Stimulated activated memory B cell treated with anti-CD40 and anti-IgM and Interleukin-4, amounts not matched to agents 10 μg/mL and 1 μg/mL and 100 μg/mL, for 72 hours (primary cell): Measurements from ENCODE around the gene CPPED1.

ENCODE experiments used
- ATAC-seq: fragments of 150-1000 bp; cut with Tn5 transposase; 2 replicates; pipeline ENCODE4 v1.10.0; 2021
- H3K27ac Mint-ChIP-seq: one replicate; pipeline ENCODE4 v1.8.0; 2022; ENCODE audit warnings: mild to moderate bottlenecking, mixed read lengths
- H3K27me3 Mint-ChIP-seq: one replicate; pipeline ENCODE4 v1.8.0; 2022; ENCODE audit warnings: mixed read lengths
- H3K36me3 Mint-ChIP-seq: one replicate; pipeline ENCODE4 v1.8.0; 2022; ENCODE audit warnings: mixed read lengths
- H3K4me1 Mint-ChIP-seq: one replicate; pipeline ENCODE4 v1.8.0; 2022; ENCODE audit warnings: mixed read lengths
- H3K4me3 Mint-ChIP-seq: one replicate; pipeline ENCODE4 v1.8.0; 2022; ENCODE audit warnings: mild to moderate bottlenecking, moderate library complexity, mixed read lengths
- H3K9me3 Mint-ChIP-seq: one replicate; pipeline ENCODE4 v1.8.0; 2022; ENCODE audit warnings: mixed read lengths

CPPED1 gene

GRCh38 chr16:12649356-12649755, 154.3 kb downstream of the CPPED1 start:
- H3K27ac Mint-ChIP-seq = no peak overlapping the region
- H3K9me3 Mint-ChIP-seq = peaks cover 7% of the 10 kb centered on the region
- peaks cover 18% of the 10 kb centered on the region for H3K4me1 Mint-ChIP-seq
- H3K4me3 Mint-ChIP-seq = no peak overlapping the region
- H3K27me3 Mint-ChIP-seq = peaks cover 27% of the 10 kb centered on the region
- no peaks in the 10 kb centered on the region for H3K36me3 Mint-ChIP-seq
- ATAC-seq = no peak

GRCh38 chr16:12646490-12647274, 157.0 kb downstream of the CPPED1 start:
- Mint-ChIP-seq H3K4me1 (peaks cover 18% of the 10 kb centered on the region), H3K9me3 (peaks cover 14% of the 10 kb centered on the region), H3K27me3 (peaks cover 20% of the 10 kb centered on the region), H3K27ac (peak overlapping the region; percentile 89), H3K4me3 (peak overlapping the region; percentile 15), H3K36me3 (no peaks in the 10 kb centered on the region)
- peak; percentile 84 for ATAC-seq

- Mint-ChIP-seq H3K9me3 (peaks cover 14% of the 10 kb centered on the region), H3K27ac (peak overlapping the region; percentile 89), H3K4me3 (no peak overlapping the region), H3K27me3 (peaks cover 19% of the 10 kb centered on the region), H3K4me1 (peaks cover 18% of the 10 kb centered on the region), H3K36me3 (no peaks in the 10 kb centered on the region)
- no peak for ATAC-seq
These were observed 157.6 kb downstream of the CPPED1 start for GRCh38 chr16:12646098-12646489.

GRCh38 chr16:12643034-12643455, 160.6 kb downstream of the CPPED1 start:
- no peaks in the 10 kb centered on the region for H3K36me3 Mint-ChIP-seq
- H3K4me3 Mint-ChIP-seq = no peak overlapping the region
- no peak overlapping the region for H3K27ac Mint-ChIP-seq
- peaks cover 8% of the 10 kb centered on the region for H3K27me3 Mint-ChIP-seq
- no peak for ATAC-seq
- peaks cover 13% of the 10 kb centered on the region for H3K9me3 Mint-ChIP-seq
- H3K4me1 Mint-ChIP-seq = peaks cover 18% of the 10 kb centered on the region

- Mint-ChIP-seq H3K4me1 (no peaks in the 10 kb centered on the region), H3K9me3 (peaks cover 9% of the 10 kb centered on the region), H3K36me3 (no peaks in the 10 kb centered on the region), H3K27ac (no peak overlapping the region), H3K27me3 (peaks cover 7% of the 10 kb centered on the region), H3K4me3 (no peak overlapping the region)
- no peak for ATAC-seq
These were observed 164.6 kb downstream of the CPPED1 start for GRCh38 chr16:12639044-12639443.

- Mint-ChIP-seq H3K4me1 (no peaks in the 10 kb centered on the region), H3K4me3 (no peak overlapping the region), H3K9me3 (peaks cover 3% of the 10 kb centered on the region), H3K27me3 (peaks cover 11% of the 10 kb centered on the region), H3K36me3 (no peaks in the 10 kb centered on the region), H3K27ac (no peak overlapping the region)
- ATAC-seq = no peak
These were observed 166.7 kb downstream of the CPPED1 start for GRCh38 chr16:12637002-12637401.

DNA sequence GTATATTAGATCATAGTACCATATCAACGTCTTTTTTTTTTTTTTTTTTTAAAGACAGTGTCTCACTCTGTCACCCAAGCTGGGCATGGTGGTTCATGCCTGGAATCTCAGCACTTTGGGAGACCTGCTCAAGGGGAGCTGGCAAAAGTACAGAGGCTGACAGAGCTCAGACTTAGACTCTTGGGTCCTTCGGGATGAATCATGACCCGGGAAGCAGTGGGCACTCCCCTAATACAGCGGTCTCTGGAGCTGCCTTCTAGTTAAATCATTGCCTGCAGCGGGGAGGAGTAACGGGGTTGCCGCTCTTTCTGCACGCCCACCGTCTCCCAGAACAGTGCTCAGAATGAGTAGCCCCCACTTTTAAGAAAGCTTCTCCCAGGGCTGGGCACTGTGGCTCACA, 174.4 kb downstream of the CPPED1 start:
- no peak overlapping the region for H3K27ac Mint-ChIP-seq
- H3K36me3 Mint-ChIP-seq = no peaks in the 10 kb centered on the region
- H3K27me3 Mint-ChIP-seq = peaks cover 44% of the 10 kb centered on the region
- H3K4me1 Mint-ChIP-seq = no peaks in the 10 kb centered on the region
- H3K9me3 Mint-ChIP-seq = no peaks in the 10 kb centered on the region
- no peak overlapping the region for H3K4me3 Mint-ChIP-seq
- no peak for ATAC-seq

- Mint-ChIP-seq H3K4me3 (no peak overlapping the region), H3K9me3 (no peaks in the 10 kb centered on the region), H3K4me1 (no peaks in the 10 kb centered on the region), H3K36me3 (no peaks in the 10 kb centered on the region), H3K27ac (no peak overlapping the region), H3K27me3 (peaks cover 37% of the 10 kb centered on the region)
- no peak for ATAC-seq
These were observed 175.2 kb downstream of the CPPED1 start for GRCh38 chr16:12628536-12628935.

- no peaks in the 10 kb centered on the region for H3K9me3 Mint-ChIP-seq
- no peak for ATAC-seq
- H3K4me3 Mint-ChIP-seq = no peak overlapping the region
- peaks cover 37% of the 10 kb centered on the region for H3K27me3 Mint-ChIP-seq
- H3K27ac Mint-ChIP-seq = no peak overlapping the region
- H3K36me3 Mint-ChIP-seq = no peaks in the 10 kb centered on the region
- no peaks in the 10 kb centered on the region for H3K4me1 Mint-ChIP-seq
These were observed 176.3 kb downstream of the CPPED1 start for GRCh38 chr16:12627394-12627793.

GRCh38 chr16:12626411-12626810, 177.3 kb downstream of the CPPED1 start:
- peaks cover 37% of the 10 kb centered on the region for H3K27me3 Mint-ChIP-seq
- H3K36me3 Mint-ChIP-seq = no peaks in the 10 kb centered on the region
- H3K27ac Mint-ChIP-seq = no peak overlapping the region
- H3K4me1 Mint-ChIP-seq = no peaks in the 10 kb centered on the region
- no peaks in the 10 kb centered on the region for H3K9me3 Mint-ChIP-seq
- H3K4me3 Mint-ChIP-seq = no peak overlapping the region
- no peak for ATAC-seq

- Mint-ChIP-seq H3K4me1 (no peaks in the 10 kb centered on the region), H3K27ac (no peak overlapping the region), H3K36me3 (no peaks in the 10 kb centered on the region), H3K4me3 (no peak overlapping the region), H3K9me3 (no peaks in the 10 kb centered on the region), H3K27me3 (peaks cover 37% of the 10 kb centered on the region)
- ATAC-seq = no peak
These were observed 178.0 kb downstream of the CPPED1 start for GRCh38 chr16:12625716-12626115.

- no peak for ATAC-seq
- Mint-ChIP-seq H3K27me3 (peaks cover 31% of the 10 kb centered on the region), H3K36me3 (no peaks in the 10 kb centered on the region), H3K27ac (no peak overlapping the region), H3K4me3 (no peak overlapping the region), H3K9me3 (no peaks in the 10 kb centered on the region), H3K4me1 (no peaks in the 10 kb centered on the region)
These were observed 178.6 kb downstream of the CPPED1 start for GRCh38 chr16:12625068-12625467.

- Mint-ChIP-seq H3K27ac (no peak overlapping the region), H3K4me3 (no peak overlapping the region), H3K27me3 (no peaks in the 10 kb centered on the region), H3K9me3 (no peaks in the 10 kb centered on the region), H3K4me1 (no peaks in the 10 kb centered on the region), H3K36me3 (no peaks in the 10 kb centered on the region)
- ATAC-seq = no peak
These were observed 183.5 kb downstream of the CPPED1 start for GRCh38 chr16:12620150-12620549.

- H3K27me3 Mint-ChIP-seq = no peaks in the 10 kb centered on the region
- H3K36me3 Mint-ChIP-seq = no peaks in the 10 kb centered on the region
- no peak overlapping the region for H3K27ac Mint-ChIP-seq
- no peak for ATAC-seq
- peaks cover 4% of the 10 kb centered on the region for H3K4me1 Mint-ChIP-seq
- no peaks in the 10 kb centered on the region for H3K9me3 Mint-ChIP-seq
- no peak overlapping the region for H3K4me3 Mint-ChIP-seq
These were observed 185.2 kb downstream of the CPPED1 start for GRCh38 chr16:12618515-12618914.

GRCh38 chr16:12617401-12617819, 186.3 kb downstream of the CPPED1 start:
- peaks cover 6% of the 10 kb centered on the region for H3K4me1 Mint-ChIP-seq
- no peaks in the 10 kb centered on the region for H3K27me3 Mint-ChIP-seq
- H3K27ac Mint-ChIP-seq = no peak overlapping the region
- no peaks in the 10 kb centered on the region for H3K36me3 Mint-ChIP-seq
- no peak overlapping the region for H3K4me3 Mint-ChIP-seq
- ATAC-seq = no peak
- H3K9me3 Mint-ChIP-seq = no peaks in the 10 kb centered on the region

DNA sequence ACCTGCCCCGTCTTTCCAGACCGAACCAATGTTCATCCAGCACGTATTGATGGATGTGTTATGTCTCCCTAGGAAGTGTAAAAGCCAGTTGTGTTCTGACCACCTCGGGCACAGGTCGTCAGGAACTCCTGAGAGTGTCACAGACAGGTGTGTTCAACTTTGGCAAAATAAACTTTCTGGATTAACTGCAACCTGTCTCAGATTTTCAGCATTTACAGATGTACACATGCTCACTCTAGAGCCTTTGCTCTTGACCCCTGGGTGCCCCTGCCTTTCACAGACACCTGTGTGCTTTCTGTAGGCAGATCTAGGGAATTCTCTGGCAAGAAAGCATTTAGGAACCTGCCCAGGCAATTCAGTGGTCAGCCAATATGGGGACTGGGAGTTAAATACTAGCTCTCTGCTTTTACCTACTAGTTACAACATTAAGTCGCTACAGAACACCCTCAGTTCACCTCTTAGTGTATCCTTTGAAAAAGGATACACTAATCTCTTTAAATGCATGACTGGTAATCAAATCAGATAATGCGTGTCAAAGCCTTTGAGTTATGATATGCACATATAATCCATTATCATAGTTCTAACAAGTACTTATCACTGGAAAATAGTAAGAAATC, 188.9 kb downstream of the CPPED1 start:
- no peak overlapping the region for H3K4me3 Mint-ChIP-seq
- H3K9me3 Mint-ChIP-seq = no peaks in the 10 kb centered on the region
- H3K4me1 Mint-ChIP-seq = peaks cover 6% of the 10 kb centered on the region
- no peak for ATAC-seq
- no peaks in the 10 kb centered on the region for H3K36me3 Mint-ChIP-seq
- H3K27me3 Mint-ChIP-seq = no peaks in the 10 kb centered on the region
- H3K27ac Mint-ChIP-seq = no peak overlapping the region
